ENCODE results near the gene MUSTN1. TPM values are rescaled to one million over a fixed set of nuclear protein-coding genes. Genes with fewer than 3 reads are reported as not detected.

Gene MUSTN1
- polyA plus RNA-seq, 1 experiment: not detected

GRCh38 chr3:52811452-52812011, 23.3 kb downstream of the MUSTN1 start:
- Histone ChIP-seq H3K9me3 (ENCODE audit: control insufficient read depth, insufficient read depth, low read length) (no peaks in the 10 kb centered on the region), H3K4me3 (ENCODE audit: low read depth, low read length) (no peak overlapping the region), H3K27ac (ENCODE audit: low read depth, low read length) (no peak overlapping the region), H3K27me3 (ENCODE audit: control insufficient read depth, insufficient read depth, low read length) (peaks cover 29% of the 10 kb centered on the region)
- ChIA-PET CTCF (interaction anchor here (1.9 kb wide), 1 partner anchor 10 kb away, joined by 13 read pairs; no protein-coding TSS in a partner anchor), POLR2A (no interaction called here)
- DNase-seq (ENCODE audit: low read depth, low spot score): no peak
- no peak for TF ChIP-seq CTCF (IDR thresholded peaks at IDR 0.05; ENCODE audit: low read depth, low read length)

- ChIA-PET POLR2A (no interaction called here), CTCF (no interaction called here)
- no peaks in the 10 kb centered on the region; the same call in 1 of the 2 replicates for H3K9me3 ChIP-seq (ENCODE audit: control insufficient read depth, insufficient read depth, low read length)
- no peak for DNase-seq (ENCODE audit: low read depth, low spot score)
- H3K27me3 ChIP-seq (ENCODE audit: control insufficient read depth, insufficient read depth, low read length): peaks cover 29% of the 10 kb centered on the region
- H3K27ac ChIP-seq (ENCODE audit: low read depth, low read length): no peak overlapping the region
- no peak for TF ChIP-seq CTCF (IDR thresholded peaks at IDR 0.05; ENCODE audit: low read depth, low read length)
- H3K4me3 ChIP-seq (ENCODE audit: low read depth, low read length): no peak overlapping the region
Observed at GRCh38 chr3:52810923-52811322, 23.9 kb downstream of the MUSTN1 start.

GRCh38 chr3:52809662-52810377, 25.0 kb downstream of the MUSTN1 start:
- DNase-seq (ENCODE audit: low read depth, low spot score): no peak
- POLR2A ChIA-PET: no interaction called here
- no peak for TF ChIP-seq CTCF (IDR thresholded peaks at IDR 0.05; ENCODE audit: low read depth, low read length)
- no peak overlapping the region for H3K4me3 ChIP-seq (ENCODE audit: low read depth, low read length)
- H3K27ac ChIP-seq (ENCODE audit: low read depth, low read length): no peak overlapping the region
- H3K9me3 ChIP-seq (ENCODE audit: control insufficient read depth, insufficient read depth, low read length): no peaks in the 10 kb centered on the region; the same call in 1 of the 2 replicates
- H3K27me3 ChIP-seq (ENCODE audit: control insufficient read depth, insufficient read depth, low read length): peaks cover 32% of the 10 kb centered on the region
- CTCF ChIA-PET: no interaction called here

GRCh38 chr3:52809149-52809548, 25.7 kb downstream of the MUSTN1 start:
- CTCF ChIA-PET: no interaction called here
- POLR2A ChIA-PET: no interaction called here

More at GRCh38 chr3:52809149-52809548, 25.7 kb downstream of the MUSTN1 start:
- Histone ChIP-seq H3K27ac (ENCODE audit: low read depth, low read length) (no peak overlapping the region), H3K9me3 (ENCODE audit: control insufficient read depth, insufficient read depth, low read length) (no peaks in the 10 kb centered on the region; the same call in 1 of the 2 replicates), H3K4me3 (ENCODE audit: low read depth, low read length) (no peak overlapping the region), H3K27me3 (ENCODE audit: control insufficient read depth, insufficient read depth, low read length) (peaks cover 32% of the 10 kb centered on the region)
- no peak for DNase-seq (ENCODE audit: low read depth, low spot score)
- TF ChIP-seq CTCF (IDR thresholded peaks at IDR 0.05; ENCODE audit: low read depth, low read length): no peak
